Testis (tissue), 2 donors: ENCODE data around the gene HOXB8.

Experiments used
- POLR2A ChIP-seq: fragments of 450-650 bp; IDR thresholded peaks from one replicate; pipeline ENCODE4 v1.6.1; 2017; ENCODE audit warnings: antibody characterized with exemption, mild to moderate bottlenecking, moderate library complexity
- TF ChIP-seq, protein P1 (sequence below), 3 experiments: fragments of 450-650 bp in 2 of 3; fragments of 200-600 bp in 1 of 3; sonication (generic) in 1 of 3; IDR thresholded peaks; one replicate each; pipeline ENCODE4 v1.5.1; 2016 to 2019; ENCODE audit warnings: antibody characterized with exemption in 3 of 3, mild to moderate bottlenecking in 2 of 3, moderate library complexity in 1 of 3

DNA sequence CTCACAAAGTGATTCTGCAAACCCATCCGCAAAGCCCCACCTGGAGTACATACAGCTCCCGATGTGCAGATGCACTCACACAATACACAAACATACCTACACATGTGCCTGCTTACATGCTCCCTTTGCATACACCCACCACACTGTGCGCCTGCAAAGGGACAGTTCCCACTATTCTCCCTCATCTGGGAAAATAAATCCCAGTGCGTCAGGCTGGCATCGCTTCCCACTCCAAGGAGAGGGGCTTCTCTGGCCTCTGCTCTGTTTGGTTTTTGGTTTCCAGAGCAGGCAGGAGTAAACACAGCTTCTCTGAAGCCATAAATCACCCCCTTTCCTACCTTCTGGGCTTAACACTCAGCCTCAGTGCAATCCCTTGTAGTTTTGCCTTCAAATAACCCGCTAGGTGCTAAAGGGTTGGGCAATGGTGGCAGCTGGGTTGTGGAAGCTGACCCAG lies 51.7 kb downstream of the HOXB8 start:
- TF ChIP-seq, protein P1, sequence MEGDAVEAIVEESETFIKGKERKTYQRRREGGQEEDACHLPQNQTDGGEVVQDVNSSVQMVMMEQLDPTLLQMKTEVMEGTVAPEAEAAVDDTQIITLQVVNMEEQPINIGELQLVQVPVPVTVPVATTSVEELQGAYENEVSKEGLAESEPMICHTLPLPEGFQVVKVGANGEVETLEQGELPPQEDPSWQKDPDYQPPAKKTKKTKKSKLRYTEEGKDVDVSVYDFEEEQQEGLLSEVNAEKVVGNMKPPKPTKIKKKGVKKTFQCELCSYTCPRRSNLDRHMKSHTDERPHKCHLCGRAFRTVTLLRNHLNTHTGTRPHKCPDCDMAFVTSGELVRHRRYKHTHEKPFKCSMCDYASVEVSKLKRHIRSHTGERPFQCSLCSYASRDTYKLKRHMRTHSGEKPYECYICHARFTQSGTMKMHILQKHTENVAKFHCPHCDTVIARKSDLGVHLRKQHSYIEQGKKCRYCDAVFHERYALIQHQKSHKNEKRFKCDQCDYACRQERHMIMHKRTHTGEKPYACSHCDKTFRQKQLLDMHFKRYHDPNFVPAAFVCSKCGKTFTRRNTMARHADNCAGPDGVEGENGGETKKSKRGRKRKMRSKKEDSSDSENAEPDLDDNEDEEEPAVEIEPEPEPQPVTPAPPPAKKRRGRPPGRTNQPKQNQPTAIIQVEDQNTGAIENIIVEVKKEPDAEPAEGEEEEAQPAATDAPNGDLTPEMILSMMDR (IDR thresholded peaks at IDR 0.05) = no peak
- no peak for TF ChIP-seq POLR2A
